ENCODE results near the gene NMRK2.
"Not testable (repeated sequence)": the region's sequence is repeated elsewhere in the genome, so short reads cannot be mapped to it uniquely, and the experiment has no call there.

The NMRK2 gene

DNA sequence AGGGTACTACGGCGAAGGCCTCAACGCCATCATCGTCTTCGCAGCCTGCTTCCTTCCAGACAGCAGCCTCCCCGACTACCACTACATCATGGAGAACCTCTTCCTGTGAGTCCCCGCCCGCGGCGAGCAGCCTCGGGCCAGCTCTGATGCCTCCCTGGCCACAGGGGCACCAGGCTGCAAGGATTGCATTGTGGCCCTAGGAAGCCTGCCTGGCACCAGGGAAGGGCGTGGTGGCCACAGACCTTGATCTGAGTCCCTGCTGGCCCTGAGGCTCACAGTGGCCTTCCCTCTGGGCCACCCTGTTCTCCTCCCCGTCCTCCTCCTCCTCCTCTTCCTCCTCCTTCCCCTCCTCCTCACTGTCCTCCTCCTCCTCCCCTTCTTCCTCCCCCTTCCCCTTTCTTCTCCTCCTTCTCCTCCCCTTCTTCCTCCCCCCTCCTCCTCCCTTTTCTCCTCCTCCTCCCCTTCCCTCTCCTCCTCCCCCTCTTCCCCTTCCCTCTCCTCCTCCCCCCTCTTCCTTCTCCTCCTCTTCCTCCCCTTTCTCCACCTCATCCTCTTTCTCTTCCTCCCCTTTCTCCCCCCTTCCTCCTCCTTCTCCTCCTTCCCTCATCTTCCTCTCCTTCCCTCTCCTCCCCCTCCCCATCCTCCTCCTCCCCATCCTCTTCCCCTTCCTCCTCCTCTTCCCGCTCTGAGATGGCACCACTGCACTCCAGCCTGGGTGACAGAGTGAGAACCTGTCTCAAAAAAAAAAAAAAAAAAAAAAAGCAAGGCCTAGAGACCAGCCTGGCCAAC is 24.4 kb upstream of the NMRK2 start:
- H3K4me3 Mint-ChIP-seq = no peak overlapping the region
- no peaks in the 10 kb centered on the region for H3K27me3 Mint-ChIP-seq
- ATAC-seq (replicated peaks; ENCODE audit: extremely low read depth, poor library complexity, severe bottlenecking) = no peak
- H3K27ac Mint-ChIP-seq (ENCODE audit: low read depth) = no peak overlapping the region
- no peaks in the 10 kb centered on the region for H3K36me3 Mint-ChIP-seq (ENCODE audit: insufficient read depth)
- no peaks in the 10 kb centered on the region for H3K4me1 Mint-ChIP-seq
- H3K9me3 Mint-ChIP-seq = no peaks in the 10 kb centered on the region
- no peak for DNase-seq (ENCODE audit: low spot score in 2 of 2)

DNA sequence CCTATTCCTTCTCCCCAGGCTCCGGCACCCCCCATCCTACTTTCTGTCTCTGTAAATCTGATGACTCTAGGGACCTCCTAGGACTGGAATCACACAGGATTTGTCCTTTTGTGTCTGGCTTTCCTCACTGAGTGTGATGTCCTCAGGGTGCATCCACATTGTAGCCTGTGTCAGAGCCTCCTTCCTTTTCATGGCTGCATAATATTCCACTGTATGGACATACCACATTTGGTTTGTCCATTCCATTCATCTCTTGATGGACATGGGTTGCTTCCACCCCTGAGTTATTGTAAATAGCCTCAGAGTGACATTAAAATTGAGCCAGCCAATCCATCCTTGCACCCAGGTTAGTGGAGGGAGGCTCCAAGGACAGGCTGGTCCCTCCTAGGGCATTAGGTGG is 22.8 kb upstream of the NMRK2 start:
- H3K27ac Mint-ChIP-seq (ENCODE audit: low read depth) = no peak overlapping the region
- DNase-seq (ENCODE audit: low spot score in 2 of 2) (no peak), ATAC-seq (replicated peaks; ENCODE audit: extremely low read depth, poor library complexity, severe bottlenecking) (no peak)
- no peaks in the 10 kb centered on the region for H3K36me3 Mint-ChIP-seq (ENCODE audit: insufficient read depth)
- H3K4me1 Mint-ChIP-seq = no peaks in the 10 kb centered on the region
- H3K4me3 Mint-ChIP-seq = no peak overlapping the region
- no peaks in the 10 kb centered on the region for H3K27me3 Mint-ChIP-seq
- H3K9me3 Mint-ChIP-seq = no peaks in the 10 kb centered on the region

DNA sequence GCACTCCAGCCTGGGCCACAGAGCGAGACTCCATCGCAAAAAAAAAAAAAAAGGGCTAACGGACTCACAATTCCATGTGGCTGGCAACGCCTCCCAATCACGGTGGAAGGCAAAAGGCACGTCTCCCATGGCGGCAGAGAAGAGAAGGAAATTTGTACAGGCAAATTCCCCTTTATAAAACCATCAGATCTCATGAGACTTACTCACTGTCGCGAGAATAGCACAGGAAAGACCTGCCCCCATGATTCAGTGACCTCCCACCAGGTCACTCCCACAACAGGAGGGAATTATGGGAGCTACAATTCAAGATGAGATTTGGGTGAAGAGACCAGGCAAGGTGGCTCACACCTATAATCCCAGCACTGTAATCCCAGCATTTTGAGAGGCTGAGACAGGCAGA is 18.7 kb upstream of the NMRK2 start:
- Mint-ChIP-seq H3K4me3 (no peak overlapping the region), H3K36me3 (ENCODE audit: insufficient read depth) (peaks cover 2% of the 10 kb centered on the region), H3K27me3 (peaks cover 26% of the 10 kb centered on the region), H3K4me1 (no peaks in the 10 kb centered on the region), H3K27ac (ENCODE audit: low read depth) (no peak overlapping the region), H3K9me3 (no peaks in the 10 kb centered on the region)
- no peak for DNase-seq (ENCODE audit: low spot score in 2 of 2)
- ATAC-seq (replicated peaks; ENCODE audit: extremely low read depth, poor library complexity, severe bottlenecking) = no peak

DNA sequence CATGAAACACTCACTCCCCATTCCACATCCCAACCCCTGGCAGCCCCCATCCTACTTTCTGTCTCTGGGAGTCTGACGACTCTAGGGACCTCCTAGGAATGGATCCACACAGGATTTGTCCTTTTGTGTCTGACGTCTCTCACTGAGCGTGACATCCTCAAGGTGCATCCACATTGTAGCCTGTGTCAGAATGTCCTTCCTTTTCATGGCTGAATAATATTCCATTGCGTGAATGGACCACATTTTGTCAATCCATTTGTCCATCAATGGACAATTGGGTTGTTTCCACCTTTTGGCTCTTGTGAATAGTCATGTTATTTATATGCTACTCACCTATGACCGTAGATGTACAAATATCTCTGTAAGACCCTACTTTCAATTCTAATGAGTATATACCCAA is 16.8 kb upstream of the NMRK2 start:
- ATAC-seq (replicated peaks; ENCODE audit: extremely low read depth, poor library complexity, severe bottlenecking) (no peak), DNase-seq (ENCODE audit: low spot score in 2 of 2) (no peak)
- Mint-ChIP-seq H3K4me1 (no peaks in the 10 kb centered on the region), H3K27ac (ENCODE audit: low read depth) (no peak overlapping the region), H3K9me3 (no peaks in the 10 kb centered on the region), H3K27me3 (peaks cover 26% of the 10 kb centered on the region), H3K4me3 (no peak overlapping the region), H3K36me3 (ENCODE audit: insufficient read depth) (peaks cover 2% of the 10 kb centered on the region)

DNA sequence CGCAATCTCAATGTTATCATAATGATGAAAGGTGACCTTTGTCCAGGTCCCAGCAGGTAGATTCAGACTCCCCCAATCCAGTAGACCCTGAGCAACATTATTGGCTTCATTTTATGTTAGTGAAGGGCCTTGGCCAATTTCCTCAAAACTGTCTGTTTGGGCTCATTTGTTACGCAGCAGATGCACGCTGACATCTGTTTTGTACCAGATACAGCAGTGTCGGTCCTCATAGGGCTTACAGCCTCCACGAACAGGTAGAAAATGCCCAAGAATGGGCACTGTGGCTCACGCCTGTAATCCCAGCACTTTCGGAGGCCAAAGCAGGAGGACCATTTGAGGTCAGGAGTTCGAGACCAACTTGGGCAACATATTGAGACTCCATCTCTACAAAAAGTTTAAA is 13.1 kb upstream of the NMRK2 start:
- no peak overlapping the region for H3K27ac Mint-ChIP-seq (ENCODE audit: low read depth)
- H3K36me3 Mint-ChIP-seq (ENCODE audit: insufficient read depth) = peaks cover 2% of the 10 kb centered on the region
- no peaks in the 10 kb centered on the region for H3K4me1 Mint-ChIP-seq
- ATAC-seq (replicated peaks; ENCODE audit: extremely low read depth, poor library complexity, severe bottlenecking) (no peak), DNase-seq (ENCODE audit: low spot score in 2 of 2) (no peak)
- peaks cover 29% of the 10 kb centered on the region for H3K27me3 Mint-ChIP-seq
- no peak overlapping the region for H3K4me3 Mint-ChIP-seq
- peaks cover 7% of the 10 kb centered on the region for H3K9me3 Mint-ChIP-seq

DNA sequence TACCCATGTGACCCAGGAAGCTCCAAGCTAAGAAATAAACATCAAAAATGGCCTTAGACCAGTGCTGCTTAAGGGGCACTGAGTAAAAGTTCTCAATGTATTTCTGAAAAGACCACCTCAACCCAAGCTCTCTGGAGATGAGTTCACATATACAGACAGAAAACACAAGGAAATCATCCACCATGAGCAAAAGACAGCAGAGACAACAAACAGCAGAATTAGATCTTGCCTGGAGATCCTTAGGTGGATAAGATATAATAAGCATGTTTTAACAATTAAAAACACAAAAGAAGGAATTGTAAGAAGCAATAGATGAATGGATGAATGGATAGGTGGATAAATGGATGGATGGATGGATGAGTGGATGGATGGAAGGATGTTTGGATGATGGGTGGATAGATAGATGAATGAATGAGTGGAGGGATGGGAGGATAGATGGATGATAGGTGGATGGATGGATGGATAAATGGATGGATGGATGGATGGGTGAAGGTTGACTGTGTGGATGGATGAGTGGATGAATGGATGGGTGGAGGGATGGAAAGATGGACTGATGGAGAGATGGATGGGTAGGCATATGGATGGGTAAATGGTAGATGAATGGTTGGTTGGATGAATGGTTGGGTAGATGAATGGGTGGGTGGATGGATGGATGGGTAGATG is 9.6 kb upstream of the NMRK2 start:
- H3K36me3 Mint-ChIP-seq (ENCODE audit: insufficient read depth) = no peaks in the 10 kb centered on the region
- H3K27ac Mint-ChIP-seq (ENCODE audit: low read depth) = no peak overlapping the region
- no peak for DNase-seq (ENCODE audit: low spot score in 2 of 2)
- peaks cover 18% of the 10 kb centered on the region for H3K27me3 Mint-ChIP-seq
- no peak overlapping the region for H3K4me3 Mint-ChIP-seq
- no peak for ATAC-seq (replicated peaks; ENCODE audit: extremely low read depth, poor library complexity, severe bottlenecking)
- no peaks in the 10 kb centered on the region for H3K4me1 Mint-ChIP-seq
- peaks cover 7% of the 10 kb centered on the region for H3K9me3 Mint-ChIP-seq

DNA sequence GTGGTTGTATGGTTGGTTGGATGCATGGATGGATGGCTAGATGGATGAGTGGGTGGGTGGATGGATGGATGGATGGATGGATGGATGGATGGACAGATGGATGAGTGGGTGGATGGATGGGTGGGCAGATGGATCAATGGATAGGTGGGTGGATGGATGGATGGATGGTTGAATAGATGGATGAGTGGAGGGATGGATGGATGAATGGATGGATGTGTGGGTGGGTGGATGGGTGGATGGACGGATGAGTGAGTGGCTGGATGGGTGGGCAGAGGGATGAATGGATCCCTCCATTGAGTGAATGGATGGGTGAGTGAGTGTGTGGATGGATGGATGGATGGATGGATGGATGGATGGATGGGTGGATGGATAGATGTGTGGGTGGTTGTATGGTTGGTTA is 9.0 kb upstream of the NMRK2 start:
- no peaks in the 10 kb centered on the region for H3K4me1 Mint-ChIP-seq

DNA sequence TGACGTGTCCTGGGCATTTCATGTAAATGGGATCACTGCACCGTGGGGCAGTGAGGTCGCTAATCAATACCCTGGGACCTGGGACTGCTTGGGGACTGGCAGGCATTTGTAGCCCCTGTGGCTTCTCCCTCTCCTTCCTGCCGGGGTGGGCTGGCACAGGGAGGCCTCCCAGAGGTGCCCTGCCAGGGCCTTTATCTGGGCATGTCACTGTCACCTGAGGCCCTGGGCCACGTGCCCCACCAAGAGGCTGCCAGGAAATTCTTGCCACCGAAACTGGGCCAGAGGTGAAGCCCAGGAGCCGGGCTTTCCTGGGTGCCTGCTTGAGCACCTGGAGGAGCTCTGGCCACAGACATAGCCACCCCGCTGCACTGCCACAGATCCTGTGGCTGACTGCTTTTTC is 1.8 kb upstream of the NMRK2 start:
- Mint-ChIP-seq H3K9me3 (no peaks in the 10 kb centered on the region), H3K27me3 (no peaks in the 10 kb centered on the region), H3K36me3 (ENCODE audit: insufficient read depth) (no peaks in the 10 kb centered on the region), H3K4me3 (no peak overlapping the region), H3K27ac (ENCODE audit: low read depth) (no peak overlapping the region), H3K4me1 (no peaks in the 10 kb centered on the region)
- DNase-seq (ENCODE audit: low spot score in 2 of 2) (no peak), ATAC-seq (replicated peaks; ENCODE audit: extremely low read depth, poor library complexity, severe bottlenecking) (no peak)

More for the DNA sequence above, 9.0 kb upstream of the NMRK2 start:
- H3K36me3 Mint-ChIP-seq (ENCODE audit: insufficient read depth) = no peaks in the 10 kb centered on the region
- H3K9me3 Mint-ChIP-seq = peaks cover 7% of the 10 kb centered on the region
- no peak for DNase-seq (ENCODE audit: low spot score in 2 of 2)
- H3K27ac Mint-ChIP-seq (ENCODE audit: low read depth) = no peak overlapping the region
- H3K27me3 Mint-ChIP-seq = peaks cover 11% of the 10 kb centered on the region
- ATAC-seq (replicated peaks; ENCODE audit: extremely low read depth, poor library complexity, severe bottlenecking) = no peak
- no peak overlapping the region for H3K4me3 Mint-ChIP-seq

DNA sequence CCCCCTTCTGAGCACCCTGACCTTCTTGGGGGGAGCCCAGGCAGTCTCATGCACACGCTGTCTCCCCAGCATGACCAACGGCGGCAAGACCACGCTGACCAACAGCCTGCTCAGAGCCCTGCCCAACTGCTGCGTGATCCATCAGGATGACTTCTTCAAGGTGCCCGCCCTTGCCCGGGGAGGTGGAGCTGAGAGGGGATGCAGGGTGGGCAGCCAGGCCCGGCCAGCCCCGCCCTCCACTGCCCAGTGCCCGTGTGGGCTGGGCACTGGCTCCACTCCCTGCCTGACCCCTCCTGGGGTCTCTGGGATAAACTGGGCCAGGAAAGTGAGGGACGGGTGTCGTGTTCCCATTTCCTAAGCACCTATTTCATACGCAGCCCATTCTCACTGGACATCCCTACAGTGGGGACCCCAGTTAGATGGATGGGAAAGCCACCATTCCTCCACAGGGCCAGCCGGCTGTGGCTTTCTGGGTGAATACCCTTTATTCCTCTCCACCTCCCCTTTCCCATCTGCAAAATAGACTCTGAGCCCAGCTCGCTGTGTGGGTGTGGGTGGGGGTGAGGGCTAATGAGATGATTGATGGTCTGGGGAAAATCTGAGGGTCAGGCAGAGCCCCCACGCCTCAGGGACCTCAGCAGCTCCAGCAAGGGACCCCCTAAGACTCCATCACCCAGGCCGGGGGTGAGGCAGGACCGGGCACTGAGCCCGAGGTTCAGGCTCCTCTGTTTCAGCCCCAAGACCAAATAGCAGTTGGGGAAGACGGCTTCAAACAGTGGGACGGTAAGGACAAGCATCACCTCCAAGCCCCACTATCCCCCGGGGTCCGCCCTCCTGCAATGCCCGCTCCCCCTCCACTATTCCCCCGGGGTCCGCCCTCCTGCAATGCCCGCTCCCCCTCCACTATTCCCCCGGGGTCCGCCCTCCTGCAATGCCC is 3.9 kb downstream of the NMRK2 start:
- Mint-ChIP-seq H3K36me3 (ENCODE audit: insufficient read depth) (no peaks in the 10 kb centered on the region), H3K27me3 (no peaks in the 10 kb centered on the region), H3K27ac (ENCODE audit: low read depth) (no peak overlapping the region), H3K4me3 (no peak overlapping the region), H3K9me3 (no peaks in the 10 kb centered on the region), H3K4me1 (no peaks in the 10 kb centered on the region)
- ATAC-seq (replicated peaks; ENCODE audit: extremely low read depth, poor library complexity, severe bottlenecking) (no peak), DNase-seq (ENCODE audit: low spot score in 2 of 2) (no peak)

DNA sequence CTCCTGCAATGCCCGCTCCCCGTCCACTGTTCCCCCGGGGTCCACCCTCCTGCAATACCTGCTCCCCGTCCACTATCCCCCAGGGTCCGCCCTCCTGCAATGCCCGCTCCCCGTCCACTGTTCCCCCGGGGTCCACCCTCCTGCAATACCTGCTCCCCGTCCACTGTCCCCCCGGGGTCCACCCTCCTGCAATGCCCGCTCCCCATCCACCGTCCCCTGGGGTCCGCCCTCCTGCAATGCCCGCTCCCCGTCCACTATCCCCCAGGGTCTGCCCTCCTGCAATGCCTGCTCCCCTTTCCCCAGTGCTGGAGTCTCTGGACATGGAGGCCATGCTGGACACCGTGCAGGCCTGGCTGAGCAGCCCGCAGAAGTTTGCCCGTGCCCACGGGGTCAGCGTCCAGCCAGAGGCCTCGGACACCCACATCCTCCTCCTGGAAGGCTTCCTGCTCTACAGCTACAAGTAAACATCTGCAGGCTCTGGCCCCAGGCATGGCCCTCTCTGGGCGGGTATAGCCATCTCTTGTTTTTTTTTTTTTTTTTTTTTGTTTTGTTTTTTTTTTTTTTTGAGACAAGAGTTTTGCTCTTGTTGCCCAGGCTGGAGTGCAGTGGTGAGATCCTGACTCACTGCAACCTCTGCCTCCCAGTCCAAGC is 5.6 kb downstream of the NMRK2 start:
- H3K27ac Mint-ChIP-seq (ENCODE audit: low read depth); H3K4me1 Mint-ChIP-seq; H3K9me3 Mint-ChIP-seq; H3K27me3 Mint-ChIP-seq; H3K36me3 Mint-ChIP-seq (ENCODE audit: insufficient read depth); DNase-seq (ENCODE audit: low spot score in 2 of 2); ATAC-seq (replicated peaks; ENCODE audit: extremely low read depth, poor library complexity, severe bottlenecking); H3K4me3 Mint-ChIP-seq: not testable (repeated sequence)

DNA sequence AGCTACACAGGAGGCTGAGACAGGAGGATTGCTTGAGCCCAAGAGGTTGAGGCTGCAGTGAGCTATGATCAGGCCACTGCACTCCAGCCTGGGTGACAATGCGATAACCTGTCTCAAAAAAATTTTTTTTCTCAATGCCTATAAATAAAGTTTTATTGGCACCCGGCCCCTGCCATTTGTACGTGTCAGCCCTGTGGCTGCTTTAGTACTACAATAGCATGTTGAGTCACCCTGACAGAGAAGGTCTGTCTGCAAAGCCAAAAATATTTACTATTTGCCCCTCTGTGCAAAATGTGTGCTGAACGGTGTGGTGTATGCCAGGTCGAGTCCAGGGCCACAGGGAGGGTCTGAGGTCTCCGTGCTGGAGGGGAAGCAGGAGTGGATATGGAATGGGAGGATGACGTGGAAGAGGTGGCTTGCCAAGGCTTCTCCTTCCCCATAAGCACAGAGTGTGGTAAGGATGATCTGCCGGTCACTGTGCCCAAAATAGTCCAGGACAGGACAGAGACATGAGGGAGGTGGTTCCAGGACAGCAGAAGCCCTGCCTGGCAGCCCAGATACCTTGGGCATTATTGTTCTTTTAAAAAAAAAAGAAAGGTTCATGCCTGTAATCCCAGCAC is 10.0 kb downstream of the NMRK2 start:
- DNase-seq (ENCODE audit: low spot score in 2 of 2) = no peak
- Mint-ChIP-seq H3K27ac (ENCODE audit: low read depth) (no peak overlapping the region), H3K4me3 (no peak overlapping the region), H3K36me3 (ENCODE audit: insufficient read depth) (peaks cover 2% of the 10 kb centered on the region), H3K27me3 (no peaks in the 10 kb centered on the region), H3K9me3 (no peaks in the 10 kb centered on the region), H3K4me1 (no peaks in the 10 kb centered on the region)
- ATAC-seq (replicated peaks; ENCODE audit: extremely low read depth, poor library complexity, severe bottlenecking) = no peak

Data from central memory CD8-positive, alpha-beta T cell (primary cell).